Mammary epithelial cell (primary cell): ENCODE measurements around the gene MAD1L1.

ENCODE experiments used
- EZH2 ChIP-seq: IDR thresholded peaks from 2 replicates; pipeline ENCODE4 v1.6.1; 2012; ENCODE audit warnings: low read length, inconsistent platforms, borderline replicate concordance
- TF ChIP-seq, protein P1 (sequence below), 2 donors: IDR thresholded peaks in 1 of 2; conservative IDR thresholded peaks in 1 of 2; 2 replicates each; pipeline ENCODE4 v1.5.1; 2011 to 2012; ENCODE audit warnings: inconsistent platforms in 2 of 2, low read length in 2 of 2, mild to moderate bottlenecking in 2 of 2, control low read depth in 1 of 2, low read depth in 1 of 2; ENCODE audit not compliant: insufficient read depth in 1 of 2; ENCODE audit errors: extremely low read depth in 1 of 2

- TF ChIP-seq EZH2: no peak
- TF ChIP-seq, protein P1, sequence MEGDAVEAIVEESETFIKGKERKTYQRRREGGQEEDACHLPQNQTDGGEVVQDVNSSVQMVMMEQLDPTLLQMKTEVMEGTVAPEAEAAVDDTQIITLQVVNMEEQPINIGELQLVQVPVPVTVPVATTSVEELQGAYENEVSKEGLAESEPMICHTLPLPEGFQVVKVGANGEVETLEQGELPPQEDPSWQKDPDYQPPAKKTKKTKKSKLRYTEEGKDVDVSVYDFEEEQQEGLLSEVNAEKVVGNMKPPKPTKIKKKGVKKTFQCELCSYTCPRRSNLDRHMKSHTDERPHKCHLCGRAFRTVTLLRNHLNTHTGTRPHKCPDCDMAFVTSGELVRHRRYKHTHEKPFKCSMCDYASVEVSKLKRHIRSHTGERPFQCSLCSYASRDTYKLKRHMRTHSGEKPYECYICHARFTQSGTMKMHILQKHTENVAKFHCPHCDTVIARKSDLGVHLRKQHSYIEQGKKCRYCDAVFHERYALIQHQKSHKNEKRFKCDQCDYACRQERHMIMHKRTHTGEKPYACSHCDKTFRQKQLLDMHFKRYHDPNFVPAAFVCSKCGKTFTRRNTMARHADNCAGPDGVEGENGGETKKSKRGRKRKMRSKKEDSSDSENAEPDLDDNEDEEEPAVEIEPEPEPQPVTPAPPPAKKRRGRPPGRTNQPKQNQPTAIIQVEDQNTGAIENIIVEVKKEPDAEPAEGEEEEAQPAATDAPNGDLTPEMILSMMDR (conservative IDR thresholded peaks at IDR 0.05 in 1 of 2, IDR thresholded peaks at IDR 0.05 in 1 of 2; ENCODE audit: extremely low read depth in 1 of 2, insufficient read depth in 1 of 2, low read depth in 1 of 2, low read length in 2 of 2): no peak
These were observed 278.3 kb downstream of the MAD1L1 start for GRCh38 chr7:1954366-1955004.
